RPMI8226 (cell line): ENCODE data around the gene ARL15.

Experiments
- DNase-seq: peaks from one replicate; pipeline ENCODE4 v3.0.0-alpha.2; 2015

ARL15 gene

GRCh38 chr5:54195701-54196100 lies 114.7 kb downstream of the ARL15 start:
- no peak for DNase-seq

GRCh38 chr5:54194318-54194717 lies 116.1 kb downstream of the ARL15 start:
- DNase-seq: no peak

GRCh38 chr5:54187694-54188093 lies 122.7 kb downstream of the ARL15 start:
- DNase-seq: no peak

- DNase-seq: no peak
These were observed 123.4 kb downstream of the ARL15 start for GRCh38 chr5:54186912-54187445.

GRCh38 chr5:54186108-54186507 lies 124.3 kb downstream of the ARL15 start:
- DNase-seq: no peak

- DNase-seq: no peak
These were observed 125.6 kb downstream of the ARL15 start for GRCh38 chr5:54184806-54185205.

GRCh38 chr5:54180630-54181031 lies 129.7 kb downstream of the ARL15 start:
- DNase-seq: no peak

- DNase-seq: no peak
These were observed 131.4 kb downstream of the ARL15 start for GRCh38 chr5:54178991-54179390.

- DNase-seq: no peak
These were observed 132.2 kb downstream of the ARL15 start for GRCh38 chr5:54178207-54178606.

GRCh38 chr5:54177058-54177457 lies 133.3 kb downstream of the ARL15 start:
- DNase-seq: no peak

GRCh38 chr5:54176066-54176830 lies 134.1 kb downstream of the ARL15 start:
- DNase-seq: no peak

GRCh38 chr5:54173251-54173650 lies 137.1 kb downstream of the ARL15 start:
- DNase-seq: no peak

- DNase-seq: peak; percentile 16
These were observed 138.6 kb downstream of the ARL15 start for GRCh38 chr5:54171645-54172384.

GRCh38 chr5:54165687-54166086 lies 144.7 kb downstream of the ARL15 start:
- no peak for DNase-seq

- no peak for DNase-seq
These were observed 148.2 kb downstream of the ARL15 start for GRCh38 chr5:54162184-54162583.

- DNase-seq: no peak
These were observed 150.0 kb downstream of the ARL15 start for GRCh38 chr5:54160329-54160728.

GRCh38 chr5:54159893-54160195 lies 150.5 kb downstream of the ARL15 start:
- no peak for DNase-seq

- no peak for DNase-seq
These were observed 151.1 kb downstream of the ARL15 start for GRCh38 chr5:54159153-54159892.

GRCh38 chr5:54156577-54156976 lies 153.8 kb downstream of the ARL15 start:
- DNase-seq: no peak

GRCh38 chr5:54150841-54151240 lies 159.5 kb downstream of the ARL15 start:
- DNase-seq: no peak

- DNase-seq: no peak
These were observed 161.5 kb downstream of the ARL15 start for GRCh38 chr5:54148858-54149257.

- no peak for DNase-seq
These were observed 162.1 kb downstream of the ARL15 start for GRCh38 chr5:54148067-54148845.

GRCh38 chr5:54146916-54147315 lies 163.5 kb downstream of the ARL15 start:
- DNase-seq: no peak
